GM19240 (cell line): ENCODE results near the gene DAPK2.

ENCODE experiments used
- DNase-seq: peaks from one replicate; pipeline ENCODE4 v3.0.0; 2011; ENCODE audit warnings: low spot score; ENCODE audit not compliant: insufficient read length

DAPK2 gene

GRCh38 chr15:63870487-63871209 lies 175.6 kb downstream of the DAPK2 start:
- no peak for DNase-seq

- DNase-seq = no peak
Observed at GRCh38 chr15:63870043-63870394, 176.3 kb downstream of the DAPK2 start.

GRCh38 chr15:63869371-63870042 lies 176.8 kb downstream of the DAPK2 start:
- no peak for DNase-seq

- DNase-seq = no peak
Observed at GRCh38 chr15:63864186-63864585, 182.1 kb downstream of the DAPK2 start.

- no peak for DNase-seq
Observed at GRCh38 chr15:63861946-63862517, 184.3 kb downstream of the DAPK2 start.

DNA sequence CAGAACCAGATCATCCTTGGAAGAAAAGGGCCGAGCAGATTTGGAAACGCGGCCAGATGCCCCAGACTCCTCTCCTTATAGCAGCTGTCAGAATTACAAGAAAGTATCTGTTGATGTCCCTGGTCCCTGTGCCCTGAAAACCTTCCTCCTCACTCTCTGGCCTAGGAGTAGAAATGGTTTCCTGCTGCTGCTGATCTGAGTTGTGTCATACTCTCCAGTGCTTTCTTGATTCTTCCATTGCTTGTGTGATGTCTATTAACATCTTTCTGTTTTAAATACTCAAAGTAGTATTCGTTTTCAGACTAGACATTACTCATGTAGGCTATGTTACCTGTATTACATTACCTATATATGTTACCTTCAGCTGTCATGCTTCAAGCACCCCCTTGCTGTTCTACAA lies 185.7 kb downstream of the DAPK2 start:
- DNase-seq = no peak

DNA sequence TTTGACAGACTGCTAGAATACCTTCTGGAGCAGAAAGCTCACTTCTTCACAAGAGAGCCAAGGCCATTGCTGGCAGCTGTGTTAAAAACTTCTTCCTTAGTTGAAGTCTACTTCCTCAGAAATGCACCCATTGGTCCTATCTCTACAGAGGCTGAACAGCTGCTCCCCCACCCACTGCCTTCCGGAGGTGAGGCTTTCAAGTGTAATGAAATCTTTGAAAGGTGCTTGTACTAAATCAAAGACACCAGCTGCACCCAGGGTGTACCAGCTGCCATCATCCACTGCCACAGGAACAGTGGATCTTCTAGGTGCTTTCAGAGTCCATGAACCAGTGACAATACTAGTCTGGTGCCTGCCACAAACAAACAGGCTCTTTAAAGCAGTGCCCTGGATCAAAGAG lies 186.1 kb downstream of the DAPK2 start:
- no peak for DNase-seq

GRCh38 chr15:63858881-63859280 lies 187.4 kb downstream of the DAPK2 start:
- no peak for DNase-seq

- no peak for DNase-seq
Observed at GRCh38 chr15:63858448-63858847, 187.8 kb downstream of the DAPK2 start.

DNA sequence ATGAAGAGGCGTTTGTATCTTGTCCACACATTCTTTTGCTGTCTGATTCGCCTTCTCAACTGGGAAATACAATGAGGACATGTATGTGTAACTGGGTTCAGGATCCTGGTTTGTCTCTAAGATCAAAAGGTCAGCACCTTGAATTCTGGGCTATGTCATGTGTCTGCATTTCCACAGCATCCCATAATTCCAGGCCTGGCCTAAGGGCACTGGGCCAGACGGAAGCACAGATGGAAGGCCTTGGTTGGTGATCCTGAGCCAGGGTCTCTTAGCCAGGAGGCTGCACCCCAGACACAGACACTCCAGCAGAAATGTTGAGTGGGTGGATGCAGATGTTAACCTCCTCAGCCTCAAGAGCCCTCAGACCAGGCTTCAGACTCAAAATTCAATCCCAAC lies 188.8 kb downstream of the DAPK2 start:
- DNase-seq = no peak
